DND-41 (cell line): ENCODE data around the gene TBC1D20.

Source experiments
- CTCF ChIP-seq: IDR thresholded peaks from 2 replicates; pipeline ENCODE4 v1.5.1; 2012; ENCODE audit warnings: borderline replicate concordance, low read length, moderate library complexity, mild to moderate bottlenecking; ENCODE audit not compliant: poor library complexity, severe bottlenecking; ENCODE audit errors: extremely low read depth
- EZH2 ChIP-seq: IDR thresholded peaks from 3 replicates; pipeline ENCODE4 v1.6.1; 2012; ENCODE audit warnings: borderline replicate concordance, low read depth, mild to moderate bottlenecking, moderate library complexity, low read length, inconsistent platforms; ENCODE audit not compliant: severe bottlenecking

GRCh38 chr20:479487-479886 lies 17.2 kb upstream of the TBC1D20 start:
- TF ChIP-seq EZH2: no peak
- no peak for TF ChIP-seq CTCF
